Naive thymus-derived CD4-positive, alpha-beta T cell (primary cell): ENCODE measurements around the gene GNAS-AS1. TPM values are rescaled to one million over a fixed set of nuclear protein-coding genes. Genes with fewer than 3 reads are reported as not detected.

ENCODE experiments used
- ATAC-seq: fragments of 150-1000 bp; cut with Tn5 transposase; 2 replicates; pipeline ENCODE4 v1.10.0; 2021; ENCODE audit warnings: mild to moderate bottlenecking, moderate library complexity
- CTCF ChIA-PET: fragments of 350-600 bp; sonication (Branson Sonifier 250); formaldehyde crosslinking; loops from one replicate; lab custom pipeline; 2021; ENCODE audit warnings: antibody characterized with exemption; lab: Charles Lee
- POLR2A ChIA-PET: fragments of 350-600 bp; sonication (Branson Sonifier 250); formaldehyde crosslinking; loops from one replicate; lab custom pipeline; 2021; ENCODE audit warnings: antibody characterized with exemption, inconsistent platforms; lab: Charles Lee
- DNase-seq, 9 donors: peaks; one replicate each; pipeline versions ENCODE4 v3.0.0 to v3.0.0-alpha.2; 2020 to 2022; ENCODE audit warnings: mixed read lengths in 1 of 9
- H3K27ac ChIP-seq: one replicate; pipeline ENCODE4 v1.7.0; 2013; ENCODE audit warnings: mild to moderate bottlenecking, low read depth, low read length, moderate library complexity
- H3K27me3 ChIP-seq, 2 donors: one replicate each; pipeline ENCODE4 v1.7.0; 2013; ENCODE audit warnings: low read length in 2 of 2, mild to moderate bottlenecking in 2 of 2, moderate library complexity in 2 of 2; ENCODE audit not compliant: control insufficient read depth in 2 of 2, insufficient read depth in 2 of 2
- H3K36me3 ChIP-seq, 3 experiments: 1 replicate in 2 of 3; 2 replicates in 1 of 3; pipeline ENCODE4 v1.7.0; 2013; ENCODE audit warnings: low read length in 3 of 3, mild to moderate bottlenecking in 3 of 3, moderate library complexity in 1 of 3; ENCODE audit not compliant: insufficient read depth in 3 of 3, control insufficient read depth in 2 of 3
- H3K4me1 ChIP-seq, 2 donors: one replicate each; pipeline ENCODE4 v1.7.0; 2013; ENCODE audit warnings: low read length in 2 of 2, mild to moderate bottlenecking in 2 of 2, moderate library complexity in 1 of 2; ENCODE audit not compliant: control insufficient read depth in 2 of 2, insufficient read depth in 2 of 2
- H3K4me3 ChIP-seq: 2 replicates; pipeline ENCODE4 v1.7.0; 2013; ENCODE audit warnings: mild to moderate bottlenecking, low read length
- H3K9me3 ChIP-seq, 3 experiments: 1 replicate in 2 of 3; 2 replicates in 1 of 3; pipeline ENCODE4 v1.7.0; 2013; ENCODE audit warnings: low read length in 3 of 3; ENCODE audit not compliant: control insufficient read depth in 2 of 3
- H3K27ac Mint-ChIP-seq, 9 donors: one replicate each; pipeline ENCODE4 v1.8.0; 2020 to 2022; ENCODE audit warnings: mixed read lengths in 9 of 9, mild to moderate bottlenecking in 8 of 9, moderate library complexity in 5 of 9, inconsistent platforms in 2 of 9
- H3K27me3 Mint-ChIP-seq, 5 donors: one replicate each; pipeline ENCODE4 v1.8.0; 2021 to 2022; ENCODE audit warnings: mixed read lengths in 5 of 5, mild to moderate bottlenecking in 1 of 5
- H3K36me3 Mint-ChIP-seq, 5 donors: one replicate each; pipeline ENCODE4 v1.8.0; 2020 to 2022; ENCODE audit warnings: mixed read lengths in 5 of 5, mild to moderate bottlenecking in 3 of 5, inconsistent platforms in 1 of 5
- H3K4me1 Mint-ChIP-seq, 7 donors: one replicate each; pipeline ENCODE4 v1.8.0; 2020 to 2022; ENCODE audit warnings: mixed read lengths in 7 of 7, mild to moderate bottlenecking in 3 of 7, inconsistent platforms in 1 of 7
- H3K4me3 Mint-ChIP-seq, 10 donors: one replicate each; pipeline ENCODE4 v1.8.0; 2020 to 2022; ENCODE audit warnings: mild to moderate bottlenecking in 10 of 10, mixed read lengths in 10 of 10, moderate library complexity in 6 of 10, inconsistent platforms in 2 of 10
- H3K9me3 Mint-ChIP-seq, 11 donors: one replicate each; pipeline ENCODE4 v1.8.0; 2020 to 2022; ENCODE audit warnings: mixed read lengths in 11 of 11, mild to moderate bottlenecking in 4 of 11, inconsistent platforms in 1 of 11, moderate library complexity in 1 of 11
- intact Hi-C, 2 donors: fragments of 100-400 bp; cut with micrococcal nuclease; formaldehyde crosslinking; loops; one replicate each; pipeline ENCODE4 v1.15.1; 2023
- polyA plus RNA-seq, 2 donors: library from polyadenylated mRNA; unstranded; fragments of 300-500 nt; fragmentation: Illumina TruSeq; gene quantifications; one replicate each; pipeline ENCODE4 v1.2.3, GENCODE V29; 2021
- total RNA-seq, 6 experiments: library from RNA in 5 of 6; stranded (reverse) in 5 of 6; gene quantifications; 1 replicate in 5 of 6; 2 replicates in 1 of 6; pipeline ENCODE4 v1.2.3 and lab custom pipeline; 2021 to 2026

Gene GNAS-AS1
- total and polyA plus RNA-seq, 7 experiments from 2014 or later, result 0.13 to 2.0 (median 1.5) TPM; not detected in 2

DNA sequence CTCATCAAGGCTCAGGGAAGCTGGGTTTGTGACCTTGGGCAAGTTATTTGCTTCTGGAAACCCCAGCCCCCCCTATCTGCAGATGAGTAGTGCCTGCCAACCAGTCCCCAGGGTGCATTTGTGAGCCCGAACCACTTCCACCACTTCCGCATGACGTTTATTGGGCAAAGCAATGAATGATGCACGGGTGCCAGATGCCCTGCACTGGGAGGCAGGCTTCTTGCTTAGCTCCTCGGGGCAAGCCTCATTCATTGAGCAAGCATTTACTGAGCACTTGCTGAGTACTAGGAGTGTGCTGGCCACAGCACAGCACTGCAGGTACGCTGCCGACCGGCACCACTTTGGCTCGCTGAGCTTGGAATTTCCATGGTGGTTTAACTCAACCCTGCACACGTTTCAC, 60.2 kb downstream of the GNAS-AS1 start:
- Mint-ChIP-seq H3K27ac (no peak overlapping the region), H3K4me3 (no peak overlapping the region), H3K9me3 (no peaks in the 10 kb centered on the region), H3K27me3 (peaks cover 0 to 13% (median 5%) of the 10 kb centered on the region in 5 donors), H3K36me3 (no peaks in the 10 kb centered on the region), H3K4me1 (no peaks in the 10 kb centered on the region)
- no peak for ATAC-seq
- no peak for DNase-seq
- POLR2A ChIA-PET, result no interaction called here
- Histone ChIP-seq H3K4me1 (no peaks in the 10 kb centered on the region), H3K36me3 (no peaks in the 10 kb centered on the region), H3K9me3 (no peaks in the 10 kb centered on the region), H3K4me3 (no peak overlapping the region), H3K27me3 (no peaks in the 10 kb centered on the region), H3K27ac (no peak overlapping the region)
- CTCF ChIA-PET, result no interaction called here
- intact Hi-C loops, result no loop called here

DNA sequence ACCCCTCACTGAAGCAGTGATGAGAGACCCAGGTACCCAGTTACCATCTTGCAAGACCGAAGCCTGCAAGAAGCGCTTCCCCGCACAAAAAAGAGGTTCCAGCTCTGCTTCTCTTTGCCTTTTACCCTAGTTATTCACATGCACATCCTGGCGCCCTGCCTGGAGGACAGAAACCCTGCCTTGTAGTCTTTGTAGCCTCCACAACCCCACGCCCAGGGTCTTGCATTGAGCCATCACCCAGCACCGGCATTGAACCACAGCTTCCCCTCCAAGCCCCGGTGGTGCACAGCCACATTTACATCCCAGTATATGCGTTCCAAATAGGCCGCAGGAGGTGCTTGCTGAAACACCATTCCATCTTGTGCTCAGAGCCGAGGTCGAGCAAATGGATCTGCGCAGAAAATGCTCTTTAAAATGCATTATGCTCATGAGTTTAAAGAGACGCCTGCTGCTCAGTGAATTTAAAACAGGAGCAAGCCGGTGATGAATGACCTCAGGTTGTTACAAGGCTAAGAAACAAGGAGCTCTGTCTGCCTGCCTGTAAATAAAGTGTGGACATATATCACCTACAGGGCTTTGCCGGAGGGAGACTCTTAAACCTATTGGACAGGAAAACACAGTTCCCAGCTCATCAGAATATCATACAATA, 61.7 kb downstream of the GNAS-AS1 start:
- no peaks in the 10 kb centered on the region for H3K4me1 Mint-ChIP-seq
- Histone ChIP-seq H3K27ac (no peak overlapping the region), H3K4me1 (no peaks in the 10 kb centered on the region), H3K4me3 (no peak overlapping the region), H3K27me3 (no peaks in the 10 kb centered on the region), H3K9me3 (no peaks in the 10 kb centered on the region), H3K36me3 (no peaks in the 10 kb centered on the region)
- H3K4me3 Mint-ChIP-seq, result no peak overlapping the region
- no peaks in the 10 kb centered on the region for H3K36me3 Mint-ChIP-seq
- H3K27ac Mint-ChIP-seq, result no peak overlapping the region
- ATAC-seq (no peak), DNase-seq (no peak)
- CTCF ChIA-PET, result interaction anchor here (0.6 kb wide), 1 partner anchor 33 kb away, joined by 3 read pairs; no protein-coding TSS in a partner anchor
- H3K27me3 Mint-ChIP-seq, result peaks cover 3 to 18% (median 11%) of the 10 kb centered on the region in 5 donors
- no peaks in the 10 kb centered on the region for H3K9me3 Mint-ChIP-seq
- intact Hi-C loops, result no loop called here
- POLR2A ChIA-PET, result no interaction called here

DNA sequence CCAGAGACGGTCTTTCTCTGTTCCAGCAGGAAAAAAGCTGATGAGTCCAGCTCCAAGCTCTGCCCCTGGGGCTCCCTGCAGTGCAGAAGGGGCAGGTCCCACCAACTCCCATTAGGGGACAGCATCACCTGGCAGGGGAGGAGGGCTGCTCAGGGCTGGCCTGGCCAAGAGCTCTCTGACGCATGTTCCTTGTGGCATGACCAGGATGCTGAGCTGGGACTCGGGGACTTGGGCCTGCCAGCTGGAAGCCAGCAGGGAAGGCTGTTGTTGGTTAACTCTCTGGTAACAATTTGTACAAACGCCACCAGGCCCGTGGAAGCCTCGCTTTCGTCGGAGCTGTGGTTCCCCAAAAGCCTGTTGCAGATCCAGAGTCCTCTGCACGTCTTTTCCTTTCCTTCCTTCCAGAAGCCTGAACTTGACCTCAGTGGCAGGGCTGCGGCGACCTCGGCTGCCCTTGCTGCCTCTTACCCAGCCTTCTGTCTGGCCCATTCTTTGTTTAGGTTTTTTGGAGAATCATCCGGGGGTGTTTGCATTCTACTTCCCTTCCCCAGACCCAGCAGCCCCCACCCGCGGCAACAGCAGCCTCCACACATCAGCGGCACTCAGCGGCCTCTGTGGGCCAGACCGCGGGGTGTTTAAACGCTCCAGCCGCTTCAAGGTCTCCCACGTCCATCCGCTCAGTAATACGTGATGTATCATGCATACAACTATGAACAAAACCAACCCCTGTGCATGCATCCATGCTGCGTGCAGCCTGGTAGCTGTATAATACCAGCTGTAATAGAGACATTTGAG, 63.3 kb downstream of the GNAS-AS1 start:
- Mint-ChIP-seq H3K9me3 (no peaks in the 10 kb centered on the region), H3K27me3 (peaks cover 3 to 21% (median 7%) of the 10 kb centered on the region in 5 donors), H3K27ac (no peak overlapping the region), H3K4me3 (no peak overlapping the region), H3K36me3 (no peaks in the 10 kb centered on the region), H3K4me1 (no peaks in the 10 kb centered on the region)
- no peaks in the 10 kb centered on the region for H3K4me1 ChIP-seq
- no peaks in the 10 kb centered on the region for H3K9me3 ChIP-seq
- POLR2A ChIA-PET, result no interaction called here
- no peak overlapping the region for H3K4me3 ChIP-seq
- intact Hi-C loops, result no loop called here
- no peak for ATAC-seq
- no peaks in the 10 kb centered on the region for H3K27me3 ChIP-seq
- H3K27ac ChIP-seq, result no peak overlapping the region
- no peaks in the 10 kb centered on the region for H3K36me3 ChIP-seq
- no peak for DNase-seq
- CTCF ChIA-PET, result interaction anchor here (0.6 kb wide), 1 partner anchor 639 kb away, joined by 3 read pairs; no protein-coding TSS in a partner anchor

DNA sequence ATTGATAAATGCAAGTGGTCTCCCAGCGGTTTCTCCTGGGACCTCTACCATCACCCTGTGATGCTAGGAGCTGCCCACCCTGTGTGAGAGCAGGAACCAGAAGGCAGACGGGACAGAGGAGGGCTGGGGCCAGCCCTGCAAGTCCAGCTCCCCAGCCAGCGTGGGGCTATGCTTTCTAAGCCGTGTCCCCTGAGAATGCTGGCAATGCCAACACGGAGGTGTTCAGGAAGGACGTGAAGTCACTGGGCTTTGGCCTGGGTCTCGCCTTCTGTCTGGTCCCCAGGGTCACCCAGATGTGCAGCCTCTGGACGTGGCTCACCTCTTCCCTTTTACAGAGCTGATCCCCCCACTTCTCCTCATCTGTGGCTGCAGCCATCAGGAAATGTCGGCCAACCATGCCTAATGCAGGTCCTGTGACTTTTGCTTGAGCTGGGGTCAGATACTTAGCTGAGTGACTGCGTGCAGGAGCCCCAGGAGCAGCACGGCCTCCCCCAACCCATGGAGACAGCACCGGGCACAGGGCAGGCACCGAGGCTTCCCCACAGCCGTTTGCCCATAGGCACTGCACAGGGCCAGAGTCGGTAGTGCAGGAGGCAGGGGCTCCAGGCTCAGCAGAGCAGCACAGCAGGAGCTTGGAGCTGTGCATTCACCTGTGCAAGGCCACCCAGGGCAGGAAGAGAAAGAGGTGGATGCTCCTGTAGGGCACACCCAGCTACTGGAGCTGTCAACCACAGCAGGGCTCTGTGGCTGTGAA, 66.2 kb downstream of the GNAS-AS1 start:
- H3K27ac Mint-ChIP-seq, result no peak overlapping the region
- no peaks in the 10 kb centered on the region for H3K9me3 Mint-ChIP-seq
- no peaks in the 10 kb centered on the region for H3K4me1 Mint-ChIP-seq
- DNase-seq (no peak), ATAC-seq (no peak)
- H3K9me3 ChIP-seq, result no peaks in the 10 kb centered on the region
- ChIA-PET CTCF (interaction anchor here (0.6 kb wide), 1 partner anchor 771 kb away, joined by 3 read pairs; no protein-coding TSS in a partner anchor), POLR2A (no interaction called here)
- H3K36me3 ChIP-seq, result no peaks in the 10 kb centered on the region
- no peaks in the 10 kb centered on the region for H3K4me1 ChIP-seq
- H3K4me3 Mint-ChIP-seq, result no peak overlapping the region
- no peak overlapping the region for H3K27ac ChIP-seq
- no peaks in the 10 kb centered on the region for H3K36me3 Mint-ChIP-seq
- H3K27me3 ChIP-seq, result no peaks in the 10 kb centered on the region
- H3K27me3 Mint-ChIP-seq, result peaks cover 4 to 28% (median 14%) of the 10 kb centered on the region in 5 donors
- intact Hi-C loops, result no loop called here
- no peak overlapping the region for H3K4me3 ChIP-seq

DNA sequence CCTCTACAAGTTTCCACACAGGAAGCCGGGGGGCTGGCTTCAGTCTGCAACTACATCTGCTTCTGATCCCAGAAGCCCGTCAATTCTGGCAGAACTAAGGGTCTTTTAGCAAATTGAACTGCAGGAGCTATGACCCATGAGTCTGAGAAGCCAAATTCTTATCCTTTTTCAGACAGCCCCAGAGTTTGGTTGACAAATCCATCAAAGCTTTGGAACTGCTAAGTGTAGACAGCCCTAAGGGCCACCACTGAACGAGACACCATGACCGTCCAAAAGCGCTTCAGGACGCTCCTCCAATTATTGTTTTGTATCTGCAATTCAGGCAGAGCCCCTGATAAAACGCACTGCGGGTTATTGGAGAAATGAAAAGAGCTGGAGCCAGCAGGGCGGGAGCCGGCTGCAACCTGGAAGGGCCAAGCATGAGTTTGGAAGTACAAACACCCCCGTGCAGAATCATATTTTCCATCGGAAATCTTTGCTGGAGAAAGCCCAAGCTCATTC, 67.1 kb downstream of the GNAS-AS1 start:
- Histone ChIP-seq H3K27ac (no peak overlapping the region), H3K4me3 (no peak overlapping the region), H3K9me3 (no peaks in the 10 kb centered on the region), H3K36me3 (no peaks in the 10 kb centered on the region), H3K27me3 (no peaks in the 10 kb centered on the region), H3K4me1 (no peaks in the 10 kb centered on the region)
- H3K4me1 Mint-ChIP-seq, result peaks cover 0 to 1% (median 0%) of the 10 kb centered on the region in 7 donors
- H3K9me3 Mint-ChIP-seq, result no peaks in the 10 kb centered on the region
- no peak overlapping the region for H3K4me3 Mint-ChIP-seq
- ChIA-PET CTCF (no interaction called here), POLR2A (no interaction called here)
- ATAC-seq, result no peak
- DNase-seq, result no peak
- H3K27ac Mint-ChIP-seq, result no peak overlapping the region
- H3K27me3 Mint-ChIP-seq, result peaks cover 4 to 28% (median 14%) of the 10 kb centered on the region in 5 donors
- intact Hi-C loops, result no loop called here
- no peaks in the 10 kb centered on the region for H3K36me3 Mint-ChIP-seq

DNA sequence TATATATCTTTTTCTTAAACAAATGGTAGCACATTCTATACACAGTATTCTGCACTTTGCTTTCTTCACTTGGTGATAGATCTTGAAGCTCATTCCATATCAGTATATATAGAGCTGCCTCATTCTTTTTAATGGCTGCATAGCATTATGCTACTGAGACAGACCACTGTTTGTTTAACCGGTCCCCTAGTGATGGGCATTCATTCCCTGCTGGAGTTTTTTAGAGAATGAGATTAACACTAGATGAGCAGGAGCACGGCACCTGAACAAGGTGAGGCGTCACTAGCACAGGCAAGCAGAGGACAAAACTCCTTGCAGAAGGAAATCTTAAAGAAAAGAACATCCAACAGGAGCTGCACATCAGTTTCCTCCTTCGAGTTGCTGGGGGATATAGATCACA, 69.6 kb downstream of the GNAS-AS1 start:
- no peaks in the 10 kb centered on the region for H3K9me3 Mint-ChIP-seq
- ATAC-seq, result no peak

More for the DNA sequence above, 69.6 kb downstream of the GNAS-AS1 start:
- no peaks in the 10 kb centered on the region for H3K4me1 ChIP-seq
- Mint-ChIP-seq H3K36me3 (no peaks in the 10 kb centered on the region), H3K4me3 (no peak overlapping the region), H3K27ac (no peak overlapping the region), H3K27me3 (peaks cover 0 to 46% (median 14%) of the 10 kb centered on the region in 5 donors), H3K4me1 (peaks cover 0 to 1% (median 0%) of the 10 kb centered on the region in 7 donors)
- H3K27ac ChIP-seq, result no peak overlapping the region
- POLR2A ChIA-PET, result no interaction called here
- no peaks in the 10 kb centered on the region for H3K27me3 ChIP-seq
- H3K36me3 ChIP-seq, result no peaks in the 10 kb centered on the region
- H3K9me3 ChIP-seq, result no peaks in the 10 kb centered on the region
- CTCF ChIA-PET, result no interaction called here
- H3K4me3 ChIP-seq, result no peak overlapping the region
- intact Hi-C loops, result no loop called here
- no peak for DNase-seq
